NCI-H748 treated with DMSO at 0.1 percent for 48 hours (cell line): ENCODE measurements around the gene PGAP3.

Experiments
- DNase-seq: peaks from one replicate; lab custom pipeline; 2025; lab: John Stamatoyannopoulos, UW

The PGAP3 gene

DNA sequence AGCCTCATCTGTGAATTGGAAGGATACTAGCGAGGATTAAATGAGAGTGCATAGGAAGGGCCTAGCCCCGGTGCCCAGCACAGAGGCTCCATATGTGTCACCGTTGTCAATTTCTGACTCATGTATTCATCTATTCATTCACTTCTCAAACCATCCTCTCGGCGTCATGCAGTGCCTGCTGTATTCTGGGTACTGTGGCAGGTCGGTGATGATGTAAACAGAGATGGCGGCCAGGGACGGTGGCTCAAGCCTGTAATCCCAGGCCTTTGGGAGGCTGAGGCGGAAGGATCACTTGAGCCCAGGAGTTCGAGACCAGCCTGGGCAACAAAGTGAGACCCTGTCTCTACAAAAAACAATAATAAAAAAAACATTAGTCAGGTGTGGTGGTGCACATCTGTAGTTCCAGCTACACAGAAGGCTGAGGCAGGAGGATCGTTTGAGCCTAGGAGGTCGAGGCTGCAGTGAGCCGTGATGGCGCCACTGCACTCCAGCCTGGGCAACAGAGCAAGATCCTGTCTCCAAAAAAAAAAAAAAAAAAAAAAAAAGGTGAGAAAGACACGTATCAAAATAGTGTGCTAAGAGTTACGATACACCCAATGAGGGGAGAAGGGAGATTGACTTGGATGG, 65.4 kb downstream of the PGAP3 start:
- no peak for DNase-seq

DNA sequence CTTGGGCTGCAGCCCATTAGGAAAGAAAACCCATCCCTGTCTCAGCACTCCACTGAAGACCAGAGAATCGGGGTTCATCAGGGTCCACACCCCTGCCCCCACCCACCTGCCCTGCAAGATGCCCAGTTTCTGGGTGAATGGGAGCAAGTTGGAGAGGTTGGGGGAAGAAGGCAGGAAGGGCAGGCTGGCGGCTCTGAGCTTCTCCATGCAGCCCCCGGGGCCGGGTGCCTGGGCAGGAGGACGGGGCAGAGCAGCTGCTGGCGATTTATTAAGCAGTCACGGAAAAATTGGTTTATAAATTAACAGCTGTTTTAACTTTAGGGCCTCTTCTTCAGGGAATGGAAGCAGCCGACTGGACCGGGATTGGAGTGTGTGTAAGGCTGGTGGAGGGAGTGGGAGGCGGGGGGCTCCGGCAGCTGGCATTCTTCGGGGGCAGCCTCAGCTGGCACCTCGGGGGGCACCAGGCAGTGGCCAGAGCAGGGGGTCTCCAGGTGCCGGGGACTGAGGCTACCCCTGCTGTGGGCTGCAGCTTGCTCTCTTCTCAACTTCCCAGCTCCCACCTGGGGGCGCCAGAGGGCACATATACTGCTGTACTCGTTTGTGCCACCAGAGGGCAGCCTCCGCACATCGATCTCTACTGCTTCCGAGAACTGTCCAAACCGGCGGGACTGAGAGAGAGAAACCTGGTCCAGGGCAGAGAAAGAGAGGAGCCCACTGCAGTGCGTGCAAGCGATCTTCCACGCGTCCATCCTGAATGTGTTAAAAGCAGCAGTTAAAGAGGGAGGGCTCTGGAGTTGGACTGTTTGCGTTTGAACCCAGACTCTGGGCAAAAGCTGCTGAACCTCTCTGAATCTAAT, 66.1 kb downstream of the PGAP3 start:
- DNase-seq: peak; percentile 60
